Parathyroid adenoma (tissue), 2 donors: ENCODE data around the gene PPAT.

Experiments used
- H2AFZ ChIP-seq: fragments of 300-600 bp; sonication (generic); one replicate; pipeline ENCODE4 v1.7.0; 2017; ENCODE audit warnings: antibody characterized with exemption, mild to moderate bottlenecking
- H3K27ac ChIP-seq: fragments of 300-600 bp; sonication (generic); one replicate; pipeline ENCODE4 v1.7.0; 2017
- H3K27me3 ChIP-seq: fragments of 300-600 bp; sonication (generic); one replicate; pipeline ENCODE4 v1.7.0; 2017; ENCODE audit warnings: low read length; ENCODE audit not compliant: control insufficient read depth, insufficient read depth
- H3K36me3 ChIP-seq: fragments of 300-600 bp; sonication (generic); one replicate; pipeline ENCODE4 v1.7.0; 2017; ENCODE audit warnings: low read length; ENCODE audit not compliant: control insufficient read depth, insufficient read depth
- H3K4me1 ChIP-seq: fragments of 300-600 bp; sonication (generic); one replicate; pipeline ENCODE4 v1.7.0; 2017; ENCODE audit warnings: control low read depth
- H3K4me2 ChIP-seq: fragments of 300-600 bp; sonication (generic); one replicate; pipeline ENCODE4 v1.7.0; 2017; ENCODE audit warnings: low read length
- H3K4me3 ChIP-seq: fragments of 300-600 bp; sonication (generic); one replicate; pipeline ENCODE4 v1.7.0; 2017; ENCODE audit warnings: low read depth, low read length
- H3K79me2 ChIP-seq: fragments of 300-600 bp; sonication (generic); one replicate; pipeline ENCODE4 v1.7.0; 2017; ENCODE audit warnings: control low read depth
- H3K9ac ChIP-seq: fragments of 300-600 bp; sonication (generic); one replicate; pipeline ENCODE4 v1.7.0; 2017; ENCODE audit warnings: mild to moderate bottlenecking
- H3K9me3 ChIP-seq: fragments of 300-600 bp; sonication (generic); one replicate; pipeline ENCODE4 v1.7.0; 2017; ENCODE audit warnings: low read length; ENCODE audit not compliant: control insufficient read depth
- TF ChIP-seq, protein P1 (sequence below): fragments of 300-600 bp; sonication (generic); IDR thresholded peaks from one replicate; pipeline ENCODE4 v1.7.0; 2017; ENCODE audit warnings: antibody characterized with exemption, mild to moderate bottlenecking
- donor health status: primary hyperparathyroidism.

PPAT gene

DNA sequence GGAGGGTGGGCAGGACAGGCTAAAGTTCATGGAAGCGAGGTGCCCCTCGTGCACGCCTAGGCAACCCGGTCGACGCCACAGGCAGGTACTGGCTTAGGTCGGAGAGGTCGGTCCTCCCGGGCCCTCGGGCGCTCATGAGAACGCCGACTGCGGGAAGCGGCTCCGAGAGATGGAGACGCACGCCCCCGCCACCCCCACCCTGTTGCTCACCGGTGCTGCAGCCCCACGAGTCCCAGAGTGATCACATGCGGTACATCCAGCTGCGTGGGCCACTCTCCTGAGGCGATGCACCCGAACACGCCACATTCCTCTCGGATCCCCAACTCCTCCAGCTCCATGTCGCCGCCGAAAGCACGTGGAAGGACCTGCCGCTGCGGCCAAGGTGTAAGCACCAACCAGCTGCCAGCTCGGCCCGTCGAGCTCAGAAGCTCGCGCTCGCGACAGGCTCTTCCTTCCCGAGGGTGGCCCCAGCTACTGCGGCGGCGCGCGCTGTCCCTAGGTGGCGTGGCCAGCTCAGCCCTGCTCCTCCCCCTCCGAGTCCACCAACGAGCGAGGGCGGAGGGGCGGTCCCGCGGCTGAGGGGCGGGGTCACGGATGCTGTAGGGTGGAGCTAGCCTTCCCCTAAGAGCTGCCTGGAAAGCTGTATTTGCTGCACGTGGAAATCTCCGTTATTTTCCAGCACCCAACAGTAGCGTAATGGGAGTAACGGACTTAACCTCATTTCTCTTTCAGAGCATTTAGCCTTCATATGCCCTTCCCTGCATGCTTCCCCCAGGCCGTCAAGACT lies at the start of gene PPAT:
TSS of gene PPAT (minus strand) at position 476 of the 787 bp plus-strand sequence. CDS start at position 338, 138 bp downstream.
- peak within 1 kb of the TSS; percentile 98 for H3K4me3 ChIP-seq
- H3K36me3 ChIP-seq = no peaks in the 10 kb centered on the region
- H3K27ac ChIP-seq = peak within 1 kb of the TSS; percentile 97
- H3K79me2 ChIP-seq = no peaks in the 10 kb centered on the region
- TF ChIP-seq, protein P1, sequence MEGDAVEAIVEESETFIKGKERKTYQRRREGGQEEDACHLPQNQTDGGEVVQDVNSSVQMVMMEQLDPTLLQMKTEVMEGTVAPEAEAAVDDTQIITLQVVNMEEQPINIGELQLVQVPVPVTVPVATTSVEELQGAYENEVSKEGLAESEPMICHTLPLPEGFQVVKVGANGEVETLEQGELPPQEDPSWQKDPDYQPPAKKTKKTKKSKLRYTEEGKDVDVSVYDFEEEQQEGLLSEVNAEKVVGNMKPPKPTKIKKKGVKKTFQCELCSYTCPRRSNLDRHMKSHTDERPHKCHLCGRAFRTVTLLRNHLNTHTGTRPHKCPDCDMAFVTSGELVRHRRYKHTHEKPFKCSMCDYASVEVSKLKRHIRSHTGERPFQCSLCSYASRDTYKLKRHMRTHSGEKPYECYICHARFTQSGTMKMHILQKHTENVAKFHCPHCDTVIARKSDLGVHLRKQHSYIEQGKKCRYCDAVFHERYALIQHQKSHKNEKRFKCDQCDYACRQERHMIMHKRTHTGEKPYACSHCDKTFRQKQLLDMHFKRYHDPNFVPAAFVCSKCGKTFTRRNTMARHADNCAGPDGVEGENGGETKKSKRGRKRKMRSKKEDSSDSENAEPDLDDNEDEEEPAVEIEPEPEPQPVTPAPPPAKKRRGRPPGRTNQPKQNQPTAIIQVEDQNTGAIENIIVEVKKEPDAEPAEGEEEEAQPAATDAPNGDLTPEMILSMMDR = peak; percentile 39
- H3K9ac ChIP-seq = peak within 1 kb of the TSS; percentile 28
- no peaks in the 10 kb centered on the region for H3K27me3 ChIP-seq
- H3K4me1 ChIP-seq = no peaks in the 10 kb centered on the region
- H3K4me2 ChIP-seq = peak within 1 kb of the TSS; percentile 100
- no peaks in the 10 kb centered on the region for H3K9me3 ChIP-seq
- peak within 1 kb of the TSS; percentile 90 for H2AFZ ChIP-seq

DNA sequence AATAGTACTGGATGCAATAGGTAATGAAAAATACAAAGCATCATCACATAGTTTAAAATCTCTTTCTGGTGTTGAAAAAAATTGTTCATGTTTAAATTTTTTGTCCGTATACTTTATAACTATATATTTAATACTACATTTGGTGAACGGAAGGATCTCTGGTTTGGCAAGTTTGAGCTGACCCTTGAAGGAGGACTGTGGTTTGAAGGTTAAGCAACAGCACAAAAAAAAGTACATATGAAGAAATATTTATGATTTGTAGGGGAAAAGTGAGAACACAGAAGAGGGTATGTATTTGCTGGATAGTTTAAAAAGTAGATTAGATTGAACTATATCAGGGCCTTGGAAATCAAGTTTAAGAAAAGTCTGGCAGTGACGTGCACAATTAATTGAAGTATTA lies 45.3 kb upstream of the PPAT start:
- TF ChIP-seq, protein P1 = no peak
- Histone ChIP-seq H3K79me2 (no peaks in the 10 kb centered on the region), H3K4me2 (no peak overlapping the region), H3K36me3 (no peaks in the 10 kb centered on the region), H3K27me3 (no peaks in the 10 kb centered on the region), H3K4me1 (no peaks in the 10 kb centered on the region), H3K27ac (no peak overlapping the region), H3K9ac (no peak overlapping the region), H3K4me3 (no peak overlapping the region), H3K9me3 (no peaks in the 10 kb centered on the region), H2AFZ (no peak overlapping the region)

DNA sequence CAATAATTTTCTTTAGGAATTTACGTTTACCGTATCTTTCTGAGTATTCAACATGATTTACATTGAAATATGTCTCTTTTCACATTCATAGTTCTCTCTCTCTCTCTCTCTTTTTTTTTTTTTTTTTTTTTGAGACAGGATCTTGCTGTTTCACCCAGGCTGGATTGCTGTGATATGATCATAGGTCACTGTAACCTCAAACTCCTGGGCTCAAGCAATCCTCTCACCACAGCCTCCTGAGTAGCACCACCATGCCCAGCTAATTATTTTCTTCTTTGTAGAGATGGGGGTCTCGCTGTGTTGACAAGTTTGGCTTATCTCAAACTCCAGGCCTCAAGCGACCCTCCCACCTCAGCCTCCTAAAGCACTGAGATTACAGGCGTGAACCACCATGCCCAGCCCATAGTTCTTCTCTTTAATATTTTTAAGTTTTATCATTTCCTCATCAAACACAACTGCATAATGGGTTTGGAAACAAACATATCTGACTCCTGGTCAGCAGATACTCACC lies 41.8 kb upstream of the PPAT start:
- Histone ChIP-seq H3K4me2 (no peak overlapping the region), H3K27ac (no peak overlapping the region), H3K79me2 (no peaks in the 10 kb centered on the region), H3K27me3 (no peaks in the 10 kb centered on the region), H3K36me3 (no peaks in the 10 kb centered on the region), H2AFZ (no peak overlapping the region), H3K9ac (no peak overlapping the region), H3K4me1 (no peaks in the 10 kb centered on the region), H3K9me3 (no peaks in the 10 kb centered on the region), H3K4me3 (no peak overlapping the region)
- TF ChIP-seq, protein P1 = no peak

DNA sequence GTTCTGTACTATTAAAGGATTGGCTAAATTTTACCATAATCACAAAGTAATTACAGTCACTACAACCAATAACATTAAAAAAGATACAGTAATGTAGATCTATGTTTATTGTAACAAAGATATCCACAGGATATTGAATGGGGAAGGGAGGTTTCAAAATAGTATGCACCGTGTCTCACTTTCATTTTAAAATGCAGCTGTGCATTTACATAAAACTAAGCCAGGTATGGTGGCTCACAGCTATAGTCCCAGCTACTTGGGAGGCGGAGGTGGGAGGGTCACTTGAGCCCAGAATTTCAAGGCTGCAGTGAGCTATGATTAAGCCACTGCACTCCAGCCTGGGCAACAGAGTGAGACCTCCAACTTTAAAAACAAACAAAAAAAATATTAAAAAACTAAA lies 40.5 kb upstream of the PPAT start:
- H3K9ac ChIP-seq = no peak overlapping the region
- H3K79me2 ChIP-seq = no peaks in the 10 kb centered on the region
- H2AFZ ChIP-seq = no peak overlapping the region
- no peaks in the 10 kb centered on the region for H3K36me3 ChIP-seq
- no peaks in the 10 kb centered on the region for H3K27me3 ChIP-seq
- TF ChIP-seq, protein P1 = no peak
- no peaks in the 10 kb centered on the region for H3K9me3 ChIP-seq
- H3K4me3 ChIP-seq = no peak overlapping the region
- H3K4me1 ChIP-seq = no peaks in the 10 kb centered on the region
- no peak overlapping the region for H3K4me2 ChIP-seq
- H3K27ac ChIP-seq = no peak overlapping the region
